ENCODE measurements around the gene CRISPLD2.

CRISPLD2 gene

GRCh38 chr16:84887207-84887606, 67.4 kb downstream of the CRISPLD2 start:
- no peak for DNase-seq

- DNase-seq = no peak
Measured at GRCh38 chr16:84888450-84888849, 68.7 kb downstream of the CRISPLD2 start.

GRCh38 chr16:84889066-84889465, 69.3 kb downstream of the CRISPLD2 start:
- no peak for DNase-seq

- no peak for DNase-seq
Measured at GRCh38 chr16:84890427-84890826, 70.6 kb downstream of the CRISPLD2 start.

GRCh38 chr16:84891149-84891795, 71.5 kb downstream of the CRISPLD2 start:
- no peak for DNase-seq

- DNase-seq = no peak
Measured at GRCh38 chr16:84892097-84892496, 72.3 kb downstream of the CRISPLD2 start.

- no peak for DNase-seq
Measured at GRCh38 chr16:84893467-84893848, 73.7 kb downstream of the CRISPLD2 start.

GRCh38 chr16:84893849-84894599, 74.2 kb downstream of the CRISPLD2 start:
- DNase-seq = no peak

- DNase-seq = no peak
Measured at GRCh38 chr16:84895016-84895415, 75.2 kb downstream of the CRISPLD2 start.

GRCh38 chr16:84896847-84897246, 77.1 kb downstream of the CRISPLD2 start:
- DNase-seq = no peak

- DNase-seq = no peak
Measured at GRCh38 chr16:84897911-84898377, 78.2 kb downstream of the CRISPLD2 start.

- DNase-seq = no peak
Measured at GRCh38 chr16:84898447-84898846, 78.7 kb downstream of the CRISPLD2 start.

- DNase-seq = no peak
Measured at GRCh38 chr16:84899414-84899813, 79.6 kb downstream of the CRISPLD2 start.

GRCh38 chr16:84905965-84906460, 86.2 kb downstream of the CRISPLD2 start:
- no peak for DNase-seq

GRCh38 chr16:84907051-84907450, 87.3 kb downstream of the CRISPLD2 start:
- DNase-seq = no peak

GRCh38 chr16:84907575-84907974, 87.8 kb downstream of the CRISPLD2 start:
- no peak for DNase-seq

GRCh38 chr16:84909476-84910085, 89.8 kb downstream of the CRISPLD2 start:
- DNase-seq = no peak

- no peak for DNase-seq
Measured at GRCh38 chr16:84911486-84912216, 91.9 kb downstream of the CRISPLD2 start.

- DNase-seq = no peak
Measured at GRCh38 chr16:84913315-84913714, 93.5 kb downstream of the CRISPLD2 start.

GRCh38 chr16:84914273-84914672, 94.5 kb downstream of the CRISPLD2 start:
- no peak for DNase-seq

- no peak for DNase-seq
Measured at GRCh38 chr16:84916178-84916577, 96.4 kb downstream of the CRISPLD2 start.

GRCh38 chr16:84916850-84917249, 97.1 kb downstream of the CRISPLD2 start:
- no peak for DNase-seq

GRCh38 chr16:84917492-84917891, 97.7 kb downstream of the CRISPLD2 start:
- DNase-seq = no peak
